ENCODE measurements around the gene ETF1.

DNA sequence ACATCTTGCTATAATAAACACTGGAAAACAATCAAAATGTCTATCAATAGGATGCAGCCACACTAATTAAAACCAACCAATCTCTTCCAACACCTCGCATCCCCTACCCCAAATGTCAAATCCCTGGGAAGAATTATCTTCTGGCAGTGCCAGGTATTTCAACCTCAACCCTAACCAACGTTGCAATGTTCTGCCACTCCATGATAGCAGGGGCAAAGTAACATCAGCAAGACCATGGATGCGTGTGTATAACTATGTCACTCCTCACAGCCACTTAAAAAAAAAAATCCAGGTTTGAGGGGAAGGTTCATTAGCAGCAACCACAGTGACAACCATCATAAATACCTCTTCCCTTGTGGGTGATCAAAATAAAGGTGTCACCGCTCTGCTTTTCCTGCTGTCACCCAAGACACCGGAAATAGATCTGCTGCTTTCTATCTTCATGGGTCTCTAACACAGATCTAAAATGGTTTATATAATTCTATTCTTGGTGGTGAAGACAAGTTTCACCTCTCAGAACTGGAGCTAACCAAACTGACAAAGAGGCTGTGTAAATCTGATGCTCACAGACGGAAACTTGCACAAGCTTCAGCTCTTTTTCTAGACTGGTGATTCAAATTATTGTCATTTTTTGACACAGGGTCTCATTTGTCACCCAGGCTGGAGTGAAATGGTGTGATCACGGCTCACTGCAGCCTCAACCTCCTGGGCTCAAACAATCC, 22.2 kb upstream of the ETF1 start:
- TF ChIP-seq, protein P1, sequence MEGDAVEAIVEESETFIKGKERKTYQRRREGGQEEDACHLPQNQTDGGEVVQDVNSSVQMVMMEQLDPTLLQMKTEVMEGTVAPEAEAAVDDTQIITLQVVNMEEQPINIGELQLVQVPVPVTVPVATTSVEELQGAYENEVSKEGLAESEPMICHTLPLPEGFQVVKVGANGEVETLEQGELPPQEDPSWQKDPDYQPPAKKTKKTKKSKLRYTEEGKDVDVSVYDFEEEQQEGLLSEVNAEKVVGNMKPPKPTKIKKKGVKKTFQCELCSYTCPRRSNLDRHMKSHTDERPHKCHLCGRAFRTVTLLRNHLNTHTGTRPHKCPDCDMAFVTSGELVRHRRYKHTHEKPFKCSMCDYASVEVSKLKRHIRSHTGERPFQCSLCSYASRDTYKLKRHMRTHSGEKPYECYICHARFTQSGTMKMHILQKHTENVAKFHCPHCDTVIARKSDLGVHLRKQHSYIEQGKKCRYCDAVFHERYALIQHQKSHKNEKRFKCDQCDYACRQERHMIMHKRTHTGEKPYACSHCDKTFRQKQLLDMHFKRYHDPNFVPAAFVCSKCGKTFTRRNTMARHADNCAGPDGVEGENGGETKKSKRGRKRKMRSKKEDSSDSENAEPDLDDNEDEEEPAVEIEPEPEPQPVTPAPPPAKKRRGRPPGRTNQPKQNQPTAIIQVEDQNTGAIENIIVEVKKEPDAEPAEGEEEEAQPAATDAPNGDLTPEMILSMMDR (IDR thresholded peaks at IDR 0.05): no peak
- TF ChIP-seq POLR2A (IDR thresholded peaks at IDR 0.05): no peak
